Neural cell (in vitro differentiated cells): ENCODE results near the gene ANKS1B. TPM values are rescaled to one million over a fixed set of nuclear protein-coding genes. Genes with fewer than 3 reads are reported as not detected.

ENCODE experiments used
- H2AFZ ChIP-seq: fragments of 200-600, 300-800 bp; sonication (generic), shearing (Covaris generic); 2 replicates; pipeline ENCODE4 v1.6.0; 2014; ENCODE audit warnings: low read depth, mild to moderate bottlenecking, antibody characterized with exemption, low read length, moderate library complexity
- H3F3A ChIP-seq: fragments of 200-600 bp; shearing (Covaris generic); 2 replicates; pipeline ENCODE4 v1.6.1; 2016; ENCODE audit warnings: mild to moderate bottlenecking, moderate library complexity, mixed read lengths, antibody characterized with exemption, low read length; ENCODE audit not compliant: insufficient read depth, poor library complexity, severe bottlenecking
- H3K27ac ChIP-seq: fragments of 200-600, 300-800 bp; sonication (generic), shearing (Covaris generic); 2 replicates; pipeline ENCODE4 v1.5.1; 2014; ENCODE audit warnings: mild to moderate bottlenecking, low read length, moderate library complexity
- H3K27me3 ChIP-seq: fragments of 300-800, 200-600 bp; sonication (generic), shearing (Covaris generic); 2 replicates; pipeline ENCODE4 v1.6.0; 2014; ENCODE audit warnings: mild to moderate bottlenecking, low read depth, low read length, moderate library complexity; ENCODE audit not compliant: insufficient read depth
- H3K36me3 ChIP-seq: fragments of 300-800, 200-600 bp; sonication (generic), shearing (Covaris generic); 2 replicates; pipeline ENCODE4 v1.5.1; 2014; ENCODE audit warnings: mild to moderate bottlenecking, antibody characterized with exemption, low read length, moderate library complexity; ENCODE audit not compliant: insufficient read depth
- H3K4me2 ChIP-seq: fragments of 300-800, 200-600 bp; sonication (generic), shearing (Covaris generic); 2 replicates; pipeline ENCODE4 v1.6.0; 2014; ENCODE audit warnings: mild to moderate bottlenecking, low read length
- H3K4me3 ChIP-seq: fragments of 300-800, 200-600 bp; sonication (generic), shearing (Covaris generic); 2 replicates; pipeline ENCODE4 v1.5.1; 2014; ENCODE audit warnings: mild to moderate bottlenecking, low read length, moderate library complexity
- H3K79me2 ChIP-seq: fragments of 200-600 bp; shearing (Covaris generic); replicated peaks from 2 replicates; pipeline ENCODE4 v1.6.0; 2014; ENCODE audit warnings: mild to moderate bottlenecking, low read length, moderate library complexity; ENCODE audit not compliant: insufficient read depth
- H3K9ac ChIP-seq: fragments of 300-800, 200-600 bp; sonication (generic), shearing (Covaris generic); 2 replicates; pipeline ENCODE4 v1.6.1; 2016; ENCODE audit warnings: mild to moderate bottlenecking, low read length, mixed read lengths
- H3K9me2 ChIP-seq: fragments of 200-600 bp; shearing (Covaris generic); 2 replicates; pipeline ENCODE4 v1.6.1; 2016; ENCODE audit warnings: mild to moderate bottlenecking, low read length, mixed read lengths; ENCODE audit not compliant: insufficient read depth
- H3K9me3 ChIP-seq: fragments of 200-600, 300-800 bp; sonication (generic), shearing (Covaris generic); 2 replicates; pipeline ENCODE4 v1.6.1; 2016; ENCODE audit warnings: mild to moderate bottlenecking, mixed run types, low read length, moderate library complexity, mixed read lengths
- H4K20me1 ChIP-seq: fragments of 200-600 bp; shearing (Covaris generic); 2 replicates; pipeline ENCODE4 v1.6.1; 2016; ENCODE audit warnings: mild to moderate bottlenecking, mixed run types; ENCODE audit not compliant: insufficient read depth
- EP300 ChIP-seq: fragments of 450-650 bp; conservative IDR thresholded peaks from 2 replicates; pipeline ENCODE4 v1.6.1; 2014; ENCODE audit warnings: antibody characterized with exemption, mild to moderate bottlenecking, moderate library complexity; ENCODE audit not compliant: poor library complexity, severe bottlenecking
- EZH2 ChIP-seq: fragments of 200-600, 300-800 bp; shearing (Covaris generic), sonication (generic); IDR thresholded peaks from 2 replicates; pipeline ENCODE4 v1.6.1; 2014; ENCODE audit warnings: antibody characterized with exemption, low read length, borderline replicate concordance, mild to moderate bottlenecking; ENCODE audit not compliant: insufficient read depth, poor library complexity, severe bottlenecking
- MXI1 ChIP-seq: fragments of 450-650 bp; conservative IDR thresholded peaks from 2 replicates; pipeline ENCODE4 v1.6.1; 2014; ENCODE audit warnings: antibody characterized with exemption, mild to moderate bottlenecking; ENCODE audit not compliant: poor library complexity, severe bottlenecking
- POLR2AphosphoS5 ChIP-seq: IDR thresholded peaks from 2 replicates; pipeline ENCODE4 v1.6.1; 2012
- RAD21 ChIP-seq: fragments of 450-650 bp; conservative IDR thresholded peaks from 2 replicates; pipeline ENCODE4 v1.6.1; 2014; ENCODE audit warnings: antibody characterized with exemption, mild to moderate bottlenecking, moderate library complexity
- SMC3 ChIP-seq: fragments of 450-650 bp; conservative IDR thresholded peaks from 2 replicates; pipeline ENCODE4 v1.6.1; 2014; ENCODE audit warnings: antibody characterized with exemption, mild to moderate bottlenecking, moderate library complexity; ENCODE audit not compliant: poor library complexity
- TAF1 ChIP-seq: IDR thresholded peaks from 2 replicates; pipeline ENCODE4 v1.6.1; 2012; ENCODE audit warnings: low read depth
- polyA plus RNA-seq: library from polyadenylated mRNA; depleted of rRNA; stranded (reverse); fragments of >200 nt; gene quantifications from 2 replicates; pipeline ENCODE4 v1.2.3, GENCODE V29; 2014
- TF ChIP-seq, protein P1 (sequence below): IDR thresholded peaks from 2 replicates; pipeline ENCODE4 v1.6.1; 2012; ENCODE audit warnings: borderline replicate concordance
- TF ChIP-seq, protein P2 (sequence below): fragments of 450-650 bp; IDR thresholded peaks from 2 replicates; pipeline ENCODE4 v1.5.1; 2014; ENCODE audit warnings: antibody characterized with exemption, mild to moderate bottlenecking, moderate library complexity; ENCODE audit not compliant: poor library complexity, severe bottlenecking

ANKS1B gene
- polyA plus RNA-seq, 1 donor from 2014 or later, result 65.6 TPM

DNA sequence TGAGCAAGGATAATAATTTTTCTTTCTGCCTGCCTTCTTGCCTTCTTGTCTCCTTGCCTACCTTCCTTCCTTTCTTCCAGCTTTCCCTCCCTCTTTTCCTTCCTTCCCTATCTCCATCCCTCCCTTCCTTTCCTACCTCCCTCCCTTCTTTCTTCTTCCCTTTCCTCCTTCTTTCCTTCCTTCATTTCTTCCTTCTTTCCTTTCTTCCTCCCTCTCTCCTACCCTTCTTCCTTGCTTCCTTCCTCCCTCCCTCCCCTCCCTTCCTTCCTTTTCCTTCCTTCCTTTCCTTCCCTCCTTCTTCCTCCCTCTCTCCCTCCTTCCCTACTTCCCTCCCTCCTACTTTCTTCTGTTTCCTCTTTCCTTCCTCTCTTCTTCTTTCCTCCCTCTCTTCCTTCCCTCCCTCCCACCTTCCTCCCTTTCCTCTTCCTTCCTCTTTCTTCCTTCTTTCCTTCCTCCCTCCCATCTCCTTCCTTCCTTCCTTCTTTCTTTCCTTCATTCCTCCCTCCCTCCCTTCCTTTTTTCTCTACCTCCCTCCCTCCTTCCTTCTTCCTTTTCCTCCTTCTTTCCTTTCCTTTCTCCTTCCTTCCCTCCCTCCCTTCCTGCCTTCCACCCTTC is 1009.9 kb downstream of the ANKS1B start:
- H3K36me3 ChIP-seq, result no peaks in the 10 kb centered on the region
- H3K9me3 ChIP-seq, result no peaks in the 10 kb centered on the region
- H3K9ac ChIP-seq, result no peak overlapping the region
- H2AFZ ChIP-seq, result no peak overlapping the region
- H3F3A ChIP-seq, result no peaks in the 10 kb centered on the region
- no peaks in the 10 kb centered on the region for H4K20me1 ChIP-seq
- no peak overlapping the region for H3K27ac ChIP-seq
- H3K4me3 ChIP-seq, result no peak overlapping the region
- no peaks in the 10 kb centered on the region for H3K9me2 ChIP-seq
- no peaks in the 10 kb centered on the region for H3K79me2 ChIP-seq
- no peak overlapping the region for H3K4me2 ChIP-seq
- TF ChIP-seq EP300 (no peak), RAD21 (no peak), MXI1 (no peak), POLR2AphosphoS5 (no peak), EZH2 (no peak)
- TF ChIP-seq, protein P1, sequence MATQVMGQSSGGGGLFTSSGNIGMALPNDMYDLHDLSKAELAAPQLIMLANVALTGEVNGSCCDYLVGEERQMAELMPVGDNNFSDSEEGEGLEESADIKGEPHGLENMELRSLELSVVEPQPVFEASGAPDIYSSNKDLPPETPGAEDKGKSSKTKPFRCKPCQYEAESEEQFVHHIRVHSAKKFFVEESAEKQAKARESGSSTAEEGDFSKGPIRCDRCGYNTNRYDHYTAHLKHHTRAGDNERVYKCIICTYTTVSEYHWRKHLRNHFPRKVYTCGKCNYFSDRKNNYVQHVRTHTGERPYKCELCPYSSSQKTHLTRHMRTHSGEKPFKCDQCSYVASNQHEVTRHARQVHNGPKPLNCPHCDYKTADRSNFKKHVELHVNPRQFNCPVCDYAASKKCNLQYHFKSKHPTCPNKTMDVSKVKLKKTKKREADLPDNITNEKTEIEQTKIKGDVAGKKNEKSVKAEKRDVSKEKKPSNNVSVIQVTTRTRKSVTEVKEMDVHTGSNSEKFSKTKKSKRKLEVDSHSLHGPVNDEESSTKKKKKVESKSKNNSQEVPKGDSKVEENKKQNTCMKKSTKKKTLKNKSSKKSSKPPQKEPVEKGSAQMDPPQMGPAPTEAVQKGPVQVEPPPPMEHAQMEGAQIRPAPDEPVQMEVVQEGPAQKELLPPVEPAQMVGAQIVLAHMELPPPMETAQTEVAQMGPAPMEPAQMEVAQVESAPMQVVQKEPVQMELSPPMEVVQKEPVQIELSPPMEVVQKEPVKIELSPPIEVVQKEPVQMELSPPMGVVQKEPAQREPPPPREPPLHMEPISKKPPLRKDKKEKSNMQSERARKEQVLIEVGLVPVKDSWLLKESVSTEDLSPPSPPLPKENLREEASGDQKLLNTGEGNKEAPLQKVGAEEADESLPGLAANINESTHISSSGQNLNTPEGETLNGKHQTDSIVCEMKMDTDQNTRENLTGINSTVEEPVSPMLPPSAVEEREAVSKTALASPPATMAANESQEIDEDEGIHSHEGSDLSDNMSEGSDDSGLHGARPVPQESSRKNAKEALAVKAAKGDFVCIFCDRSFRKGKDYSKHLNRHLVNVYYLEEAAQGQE, result no peak
- no peaks in the 10 kb centered on the region for H3K27me3 ChIP-seq

DNA sequence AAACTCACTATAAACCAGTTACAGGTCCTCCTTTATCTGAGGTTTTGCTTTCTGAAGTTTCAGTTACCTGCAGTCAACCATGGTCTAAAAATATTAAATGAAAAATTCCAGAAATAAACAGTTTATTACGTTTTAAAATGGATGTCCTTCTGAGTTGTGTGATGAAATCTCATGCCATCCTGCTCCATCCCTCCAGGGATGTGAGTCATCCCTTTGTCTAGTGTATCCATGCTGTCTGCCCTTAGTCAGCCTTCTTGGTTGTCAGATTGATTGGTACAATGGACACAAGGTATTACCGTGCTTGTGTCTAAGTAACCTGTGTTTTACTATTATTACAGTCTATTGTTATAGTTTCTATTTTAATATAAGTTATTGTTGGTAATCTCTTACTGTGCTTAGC is 1011.3 kb downstream of the ANKS1B start:
- no peaks in the 10 kb centered on the region for H4K20me1 ChIP-seq
- TF ChIP-seq TAF1 (no peak), POLR2AphosphoS5 (no peak), RAD21 (no peak), MXI1 (no peak), EP300 (no peak), EZH2 (no peak), SMC3 (no peak)
- TF ChIP-seq, protein P1, result no peak
- TF ChIP-seq, protein P2, sequence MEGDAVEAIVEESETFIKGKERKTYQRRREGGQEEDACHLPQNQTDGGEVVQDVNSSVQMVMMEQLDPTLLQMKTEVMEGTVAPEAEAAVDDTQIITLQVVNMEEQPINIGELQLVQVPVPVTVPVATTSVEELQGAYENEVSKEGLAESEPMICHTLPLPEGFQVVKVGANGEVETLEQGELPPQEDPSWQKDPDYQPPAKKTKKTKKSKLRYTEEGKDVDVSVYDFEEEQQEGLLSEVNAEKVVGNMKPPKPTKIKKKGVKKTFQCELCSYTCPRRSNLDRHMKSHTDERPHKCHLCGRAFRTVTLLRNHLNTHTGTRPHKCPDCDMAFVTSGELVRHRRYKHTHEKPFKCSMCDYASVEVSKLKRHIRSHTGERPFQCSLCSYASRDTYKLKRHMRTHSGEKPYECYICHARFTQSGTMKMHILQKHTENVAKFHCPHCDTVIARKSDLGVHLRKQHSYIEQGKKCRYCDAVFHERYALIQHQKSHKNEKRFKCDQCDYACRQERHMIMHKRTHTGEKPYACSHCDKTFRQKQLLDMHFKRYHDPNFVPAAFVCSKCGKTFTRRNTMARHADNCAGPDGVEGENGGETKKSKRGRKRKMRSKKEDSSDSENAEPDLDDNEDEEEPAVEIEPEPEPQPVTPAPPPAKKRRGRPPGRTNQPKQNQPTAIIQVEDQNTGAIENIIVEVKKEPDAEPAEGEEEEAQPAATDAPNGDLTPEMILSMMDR, result no peak
- H3K4me2 ChIP-seq, result no peak overlapping the region
- no peaks in the 10 kb centered on the region for H3K9me2 ChIP-seq
- H3K9me3 ChIP-seq, result no peaks in the 10 kb centered on the region
- no peaks in the 10 kb centered on the region for H3K36me3 ChIP-seq
- H3K9ac ChIP-seq, result no peak overlapping the region
- H3K79me2 ChIP-seq, result no peaks in the 10 kb centered on the region
- no peak overlapping the region for H2AFZ ChIP-seq
- no peaks in the 10 kb centered on the region for H3K27me3 ChIP-seq
- H3K4me3 ChIP-seq, result no peak overlapping the region
- no peak overlapping the region for H3K27ac ChIP-seq
- no peaks in the 10 kb centered on the region for H3F3A ChIP-seq
